Right atrium auricular region (tissue), 2 donors: Measurements from ENCODE around the gene CCDC13. TPM values are rescaled to one million over a fixed set of nuclear protein-coding genes. Genes with fewer than 3 reads are reported as not detected.

Source experiments
- DNase-seq: peaks from one replicate; pipeline ENCODE4 v3.0.0-alpha.2; 2019; ENCODE audit warnings: low spot score
- H3K27ac ChIP-seq, 2 donors: fragments of 200-600 bp; sonication (generic); 1 replicate in 1 of 2; 2 replicates in 1 of 2; pipeline ENCODE4 v1.5.1; 2016 to 2019
- H3K27me3 ChIP-seq, 2 donors: fragments of 200-600 bp; sonication (generic); one replicate each; pipeline versions ENCODE4 v1.5.1 to v1.6.0; 2017 to 2019
- H3K36me3 ChIP-seq: fragments of 200-600 bp; sonication (generic); one replicate; pipeline ENCODE4 v1.5.1; 2016
- H3K4me1 ChIP-seq, 2 donors: fragments of 200-600 bp; sonication (generic); one replicate each; pipeline versions ENCODE4 v1.5.1 to v1.6.0; 2017 to 2019
- H3K4me3 ChIP-seq, 2 donors: fragments of 200-600 bp; sonication (generic); 1 replicate in 1 of 2; 2 replicates in 1 of 2; pipeline ENCODE4 v1.5.1; 2017 to 2019; ENCODE audit warnings: mild to moderate bottlenecking in 1 of 2, moderate library complexity in 1 of 2
- H3K9me3 ChIP-seq, 2 donors: fragments of 200-600 bp; sonication (generic); one replicate each; pipeline ENCODE4 v1.5.1; 2019
- total RNA-seq, 2 donors: library from RNA; depleted of rRNA; stranded (reverse); fragments of >200 nt; gene quantifications; one replicate each; pipeline ENCODE4 v1.1.0, GENCODE V29; 2016
- TF ChIP-seq, protein P1 (sequence below), 2 donors: fragments of 200-600 bp; sonication (generic); IDR thresholded peaks; one replicate each; pipeline ENCODE4 v1.5.1; 2019; ENCODE audit warnings: antibody characterized with exemption in 2 of 2

CCDC13 gene
- total RNA-seq, 2 donors from 2014 or later, result 0.35 TPM; not detected in 1

DNA sequence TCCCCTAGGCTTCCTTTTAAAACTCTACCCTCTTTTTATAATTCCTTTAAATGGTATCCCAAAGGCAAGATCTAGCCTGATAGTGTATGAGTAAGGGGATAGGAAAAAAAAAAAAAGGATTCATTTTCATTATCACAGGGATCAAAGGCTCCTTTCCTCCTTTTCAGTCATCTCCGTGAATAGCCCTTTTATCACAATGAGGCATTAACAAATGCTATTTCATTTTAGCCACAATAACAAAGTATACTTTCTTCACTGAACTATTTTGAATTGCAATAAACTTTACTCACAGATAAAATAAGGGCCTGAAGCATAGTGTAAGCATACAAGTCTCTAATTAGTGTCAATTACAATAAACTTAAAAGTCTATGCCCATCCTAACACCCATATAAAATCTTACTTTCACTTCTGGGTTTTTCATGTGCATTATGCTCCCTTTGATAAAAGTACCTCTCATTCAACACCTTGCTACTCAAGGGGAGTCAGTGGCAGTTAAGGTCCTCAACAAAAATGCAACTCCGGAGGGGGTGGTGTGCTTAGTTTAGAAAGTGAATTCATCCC is 22.6 kb upstream of the CCDC13 start:
- no peaks in the 10 kb centered on the region for H3K27me3 ChIP-seq
- DNase-seq, result no peak
- peaks cover 0 to 15% of the 10 kb centered on the region in 2 donors for H3K4me1 ChIP-seq
- no peaks in the 10 kb centered on the region for H3K9me3 ChIP-seq
- H3K36me3 ChIP-seq, result peaks cover 17% of the 10 kb centered on the region
- no peak overlapping the region for H3K27ac ChIP-seq
- TF ChIP-seq, protein P1, sequence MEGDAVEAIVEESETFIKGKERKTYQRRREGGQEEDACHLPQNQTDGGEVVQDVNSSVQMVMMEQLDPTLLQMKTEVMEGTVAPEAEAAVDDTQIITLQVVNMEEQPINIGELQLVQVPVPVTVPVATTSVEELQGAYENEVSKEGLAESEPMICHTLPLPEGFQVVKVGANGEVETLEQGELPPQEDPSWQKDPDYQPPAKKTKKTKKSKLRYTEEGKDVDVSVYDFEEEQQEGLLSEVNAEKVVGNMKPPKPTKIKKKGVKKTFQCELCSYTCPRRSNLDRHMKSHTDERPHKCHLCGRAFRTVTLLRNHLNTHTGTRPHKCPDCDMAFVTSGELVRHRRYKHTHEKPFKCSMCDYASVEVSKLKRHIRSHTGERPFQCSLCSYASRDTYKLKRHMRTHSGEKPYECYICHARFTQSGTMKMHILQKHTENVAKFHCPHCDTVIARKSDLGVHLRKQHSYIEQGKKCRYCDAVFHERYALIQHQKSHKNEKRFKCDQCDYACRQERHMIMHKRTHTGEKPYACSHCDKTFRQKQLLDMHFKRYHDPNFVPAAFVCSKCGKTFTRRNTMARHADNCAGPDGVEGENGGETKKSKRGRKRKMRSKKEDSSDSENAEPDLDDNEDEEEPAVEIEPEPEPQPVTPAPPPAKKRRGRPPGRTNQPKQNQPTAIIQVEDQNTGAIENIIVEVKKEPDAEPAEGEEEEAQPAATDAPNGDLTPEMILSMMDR (IDR thresholded peaks at IDR 0.05), result no peak
- H3K4me3 ChIP-seq, result no peak overlapping the region

DNA sequence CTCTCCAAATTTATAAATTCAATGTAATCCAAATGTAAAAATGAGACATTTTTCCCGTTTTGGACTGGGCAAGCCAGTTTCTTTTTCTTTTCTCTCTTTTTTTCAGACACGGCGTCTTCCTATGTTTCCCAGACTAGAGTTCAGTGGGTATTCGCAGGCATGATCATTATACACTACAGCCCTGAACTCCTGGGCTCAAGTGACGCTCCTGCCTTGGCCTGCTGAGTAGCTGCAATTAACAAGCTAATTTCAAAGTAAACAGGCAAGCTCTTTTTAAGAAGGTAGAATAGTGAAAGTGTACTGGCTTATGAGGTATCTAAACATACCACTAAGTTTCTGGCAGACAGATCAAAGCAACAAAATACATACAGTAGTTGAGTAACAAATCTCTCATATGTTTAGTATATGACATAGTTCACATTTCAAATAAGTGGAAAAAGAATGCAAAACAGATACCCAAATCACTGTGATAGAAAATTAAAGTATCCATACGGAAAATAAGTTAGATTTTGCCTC is 17.7 kb upstream of the CCDC13 start:
- H3K4me1 ChIP-seq, result no peaks in the 10 kb centered on the region
- TF ChIP-seq, protein P1 (IDR thresholded peaks at IDR 0.05), result no peak
- no peak for DNase-seq

DNA sequence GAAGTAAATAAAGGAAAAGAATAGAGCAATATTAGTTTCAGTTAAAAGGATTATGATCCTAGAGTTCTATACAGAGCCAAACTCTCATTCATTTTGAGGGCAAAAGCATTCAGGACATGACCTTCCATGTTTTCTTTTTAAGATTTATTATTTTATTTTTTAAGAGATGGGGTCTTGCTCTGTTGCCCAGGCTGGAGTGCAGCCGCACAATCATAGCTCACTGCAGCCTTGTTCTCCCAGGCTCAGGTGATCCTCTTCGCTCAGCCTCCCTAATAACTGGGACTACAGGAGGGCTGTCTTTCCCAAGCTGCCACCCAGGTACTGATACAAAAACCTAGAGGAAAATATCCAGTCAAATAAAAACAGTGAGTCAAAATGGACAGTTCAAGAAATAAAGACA is 13.6 kb upstream of the CCDC13 start:
- Histone ChIP-seq H3K27ac (no peak overlapping the region), H3K36me3 (peaks cover 32% of the 10 kb centered on the region), H3K4me3 (no peak overlapping the region), H3K4me1 (no peaks in the 10 kb centered on the region), H3K9me3 (no peaks in the 10 kb centered on the region), H3K27me3 (no peaks in the 10 kb centered on the region)
- no peak for DNase-seq
- TF ChIP-seq, protein P1 (IDR thresholded peaks at IDR 0.05), result no peak

More for the DNA sequence above, 17.7 kb upstream of the CCDC13 start:
- H3K27ac ChIP-seq, result no peak overlapping the region
- H3K9me3 ChIP-seq, result no peaks in the 10 kb centered on the region
- H3K36me3 ChIP-seq, result peaks cover 31% of the 10 kb centered on the region
- H3K27me3 ChIP-seq, result no peaks in the 10 kb centered on the region
- no peak overlapping the region for H3K4me3 ChIP-seq

DNA sequence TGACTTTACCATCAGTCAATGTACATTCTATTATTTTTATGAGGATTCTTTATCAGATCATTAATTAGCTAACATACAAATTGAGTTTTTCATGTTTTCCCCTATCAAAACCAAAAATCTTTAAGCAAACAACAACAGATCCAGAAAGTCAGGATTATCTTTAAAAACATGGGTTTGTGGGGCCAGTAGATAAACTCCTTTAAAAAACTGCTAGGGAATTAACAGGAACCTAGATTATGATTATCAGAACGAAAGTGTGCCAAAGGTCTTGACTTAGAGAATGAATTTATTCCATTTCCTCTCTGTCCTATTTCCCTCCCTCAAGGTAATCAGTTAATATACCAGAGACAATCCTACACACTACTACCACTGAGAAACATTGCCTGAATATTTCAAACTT is 13.2 kb upstream of the CCDC13 start:
- H3K27ac ChIP-seq, result no peak overlapping the region
- no peaks in the 10 kb centered on the region for H3K27me3 ChIP-seq
- TF ChIP-seq, protein P1 (IDR thresholded peaks at IDR 0.05), result no peak
- H3K9me3 ChIP-seq, result no peaks in the 10 kb centered on the region
- H3K36me3 ChIP-seq, result peaks cover 32% of the 10 kb centered on the region
- DNase-seq, result no peak
- no peaks in the 10 kb centered on the region for H3K4me1 ChIP-seq
- no peak overlapping the region for H3K4me3 ChIP-seq

DNA sequence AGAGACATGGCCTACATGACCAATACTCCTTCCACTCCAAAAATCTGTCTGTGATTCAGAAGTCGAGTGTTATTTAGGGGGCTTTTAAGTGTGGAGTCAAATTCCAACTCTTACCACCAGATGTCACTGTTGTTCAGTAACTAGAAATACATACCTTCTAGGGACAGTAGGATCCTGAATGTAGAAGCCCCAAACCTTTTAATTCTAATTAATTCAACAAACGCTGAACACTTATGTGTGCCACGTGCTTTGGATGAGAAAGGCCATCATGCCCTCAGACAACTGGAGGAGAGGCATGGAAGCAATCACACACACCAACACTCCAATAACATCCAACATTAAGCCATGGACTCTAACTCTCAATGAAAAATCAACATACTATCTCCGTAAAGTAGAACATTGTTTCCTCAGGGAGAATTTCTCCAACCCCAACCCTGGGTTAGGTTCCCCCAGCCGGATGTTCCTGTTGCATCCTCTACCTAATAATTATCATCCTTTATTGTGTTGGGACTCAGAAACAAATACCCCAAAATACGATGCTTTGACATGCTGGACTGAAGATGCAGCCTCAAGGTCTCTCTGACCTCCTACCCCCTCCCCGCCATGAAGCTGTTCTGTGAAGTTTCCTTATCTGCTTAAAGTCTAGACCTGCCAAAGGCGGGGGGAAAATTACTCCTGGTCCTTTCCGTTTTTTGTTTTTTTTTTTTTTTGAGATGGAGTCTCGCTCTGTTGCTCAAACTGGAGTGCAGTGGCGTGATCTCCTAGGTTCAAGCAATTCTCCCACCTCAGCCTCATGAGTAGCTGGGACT is 8.0 kb upstream of the CCDC13 start:
- Histone ChIP-seq H3K4me3 (no peak overlapping the region), H3K9me3 (no peaks in the 10 kb centered on the region), H3K4me1 (peaks cover 0 to 19% of the 10 kb centered on the region in 2 donors), H3K36me3 (peaks cover 21% of the 10 kb centered on the region), H3K27me3 (no peaks in the 10 kb centered on the region), H3K27ac (peak overlapping the region in 1 of 2 donors; percentile 46)
- TF ChIP-seq, protein P1 (IDR thresholded peaks at IDR 0.05), result peak; percentile 66 to 89
- peak; percentile 26 for DNase-seq
